GM10266 (cell line): ENCODE results near the gene TANGO6.

Experiments
- DNase-seq: peaks from one replicate; pipeline ENCODE4 v3.0.0; 2012; ENCODE audit errors: extremely low spot score
- TF ChIP-seq, protein P1 (sequence below): IDR thresholded peaks from 2 replicates; pipeline ENCODE4 v1.5.1; 2012; ENCODE audit warnings: mild to moderate bottlenecking, low read depth; ENCODE audit not compliant: control insufficient read depth, insufficient read depth; ENCODE audit errors: missing control alignments

The TANGO6 gene

GRCh38 chr16:68910051-68910450, 66.7 kb downstream of the TANGO6 start:
- TF ChIP-seq, protein P1, sequence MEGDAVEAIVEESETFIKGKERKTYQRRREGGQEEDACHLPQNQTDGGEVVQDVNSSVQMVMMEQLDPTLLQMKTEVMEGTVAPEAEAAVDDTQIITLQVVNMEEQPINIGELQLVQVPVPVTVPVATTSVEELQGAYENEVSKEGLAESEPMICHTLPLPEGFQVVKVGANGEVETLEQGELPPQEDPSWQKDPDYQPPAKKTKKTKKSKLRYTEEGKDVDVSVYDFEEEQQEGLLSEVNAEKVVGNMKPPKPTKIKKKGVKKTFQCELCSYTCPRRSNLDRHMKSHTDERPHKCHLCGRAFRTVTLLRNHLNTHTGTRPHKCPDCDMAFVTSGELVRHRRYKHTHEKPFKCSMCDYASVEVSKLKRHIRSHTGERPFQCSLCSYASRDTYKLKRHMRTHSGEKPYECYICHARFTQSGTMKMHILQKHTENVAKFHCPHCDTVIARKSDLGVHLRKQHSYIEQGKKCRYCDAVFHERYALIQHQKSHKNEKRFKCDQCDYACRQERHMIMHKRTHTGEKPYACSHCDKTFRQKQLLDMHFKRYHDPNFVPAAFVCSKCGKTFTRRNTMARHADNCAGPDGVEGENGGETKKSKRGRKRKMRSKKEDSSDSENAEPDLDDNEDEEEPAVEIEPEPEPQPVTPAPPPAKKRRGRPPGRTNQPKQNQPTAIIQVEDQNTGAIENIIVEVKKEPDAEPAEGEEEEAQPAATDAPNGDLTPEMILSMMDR: no peak
- DNase-seq: no peak

- TF ChIP-seq, protein P1: no peak
- DNase-seq: no peak
Measured at GRCh38 chr16:68915589-68915988, 72.3 kb downstream of the TANGO6 start.

DNA sequence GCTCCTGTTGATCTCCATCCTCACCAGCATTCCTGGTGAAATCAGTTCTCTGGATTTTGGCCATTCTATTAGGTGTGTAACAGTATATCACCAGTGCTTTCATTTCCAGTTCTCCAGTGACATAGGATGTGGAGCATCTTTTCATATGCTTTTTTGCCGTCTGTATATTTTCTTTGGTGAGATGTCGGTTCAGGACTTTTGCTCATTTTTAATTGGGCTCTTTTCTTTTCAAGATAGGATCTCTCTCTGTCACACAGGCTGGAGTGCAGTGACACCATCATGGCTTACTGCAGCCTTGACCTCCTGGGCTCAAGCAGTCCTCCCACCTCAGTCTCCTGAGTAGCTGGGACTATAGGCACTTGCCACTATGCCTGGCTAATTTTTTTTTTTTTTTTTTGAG, 74.2 kb downstream of the TANGO6 start:
- DNase-seq: no peak
- TF ChIP-seq, protein P1: no peak

DNA sequence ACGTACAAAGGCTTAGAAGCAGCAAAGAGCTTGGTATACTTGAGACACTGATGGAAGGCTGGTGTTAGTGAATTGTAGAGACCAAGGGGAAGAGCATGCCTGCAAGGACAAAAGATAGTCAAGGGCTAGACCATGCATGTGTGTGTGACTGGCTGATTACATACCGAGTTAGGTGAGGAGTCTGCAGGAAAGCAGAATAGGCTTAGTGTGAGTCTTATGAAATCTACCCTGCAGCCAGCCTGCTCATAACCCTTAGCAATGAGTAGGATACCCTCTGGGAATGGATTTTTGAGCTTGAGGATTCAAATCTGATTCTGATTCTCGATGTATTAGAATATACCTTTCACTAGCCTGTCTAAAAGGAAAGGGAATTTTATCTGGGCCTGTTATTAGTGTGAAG, 77.0 kb downstream of the TANGO6 start:
- TF ChIP-seq, protein P1: no peak
- no peak for DNase-seq

- TF ChIP-seq, protein P1: no peak
- no peak for DNase-seq
Measured at GRCh38 chr16:68921637-68922036, 78.3 kb downstream of the TANGO6 start.

GRCh38 chr16:68923116-68923515, 79.8 kb downstream of the TANGO6 start:
- no peak for DNase-seq
- TF ChIP-seq, protein P1: no peak

DNA sequence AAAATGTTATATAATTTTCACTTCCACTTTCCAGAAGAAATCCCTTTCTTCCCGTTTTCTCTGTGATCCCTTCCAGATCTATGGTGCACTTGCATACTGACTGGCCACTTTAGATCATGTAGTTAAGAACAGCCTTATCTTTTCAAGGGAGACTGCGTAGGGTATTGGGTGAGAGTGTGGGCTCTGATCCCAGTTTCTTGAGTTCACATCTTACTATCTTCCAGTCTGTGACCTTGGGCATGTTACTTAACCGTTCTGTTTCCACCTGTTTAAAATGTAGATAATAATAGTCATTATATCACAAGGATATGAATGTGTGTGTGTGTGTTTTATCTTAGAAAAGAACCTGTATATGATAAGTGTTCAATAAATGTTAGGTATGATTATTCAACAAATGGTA, 83.7 kb downstream of the TANGO6 start:
- TF ChIP-seq, protein P1: no peak
- DNase-seq: no peak
